ENCODE measurements around the gene CTSW. TPM values are rescaled to one million over a fixed set of nuclear protein-coding genes. Genes with fewer than 3 reads are reported as not detected.

The CTSW gene
- total RNA-seq, 2 donors from 2014 or later = 0.33 to 0.78 TPM

DNA sequence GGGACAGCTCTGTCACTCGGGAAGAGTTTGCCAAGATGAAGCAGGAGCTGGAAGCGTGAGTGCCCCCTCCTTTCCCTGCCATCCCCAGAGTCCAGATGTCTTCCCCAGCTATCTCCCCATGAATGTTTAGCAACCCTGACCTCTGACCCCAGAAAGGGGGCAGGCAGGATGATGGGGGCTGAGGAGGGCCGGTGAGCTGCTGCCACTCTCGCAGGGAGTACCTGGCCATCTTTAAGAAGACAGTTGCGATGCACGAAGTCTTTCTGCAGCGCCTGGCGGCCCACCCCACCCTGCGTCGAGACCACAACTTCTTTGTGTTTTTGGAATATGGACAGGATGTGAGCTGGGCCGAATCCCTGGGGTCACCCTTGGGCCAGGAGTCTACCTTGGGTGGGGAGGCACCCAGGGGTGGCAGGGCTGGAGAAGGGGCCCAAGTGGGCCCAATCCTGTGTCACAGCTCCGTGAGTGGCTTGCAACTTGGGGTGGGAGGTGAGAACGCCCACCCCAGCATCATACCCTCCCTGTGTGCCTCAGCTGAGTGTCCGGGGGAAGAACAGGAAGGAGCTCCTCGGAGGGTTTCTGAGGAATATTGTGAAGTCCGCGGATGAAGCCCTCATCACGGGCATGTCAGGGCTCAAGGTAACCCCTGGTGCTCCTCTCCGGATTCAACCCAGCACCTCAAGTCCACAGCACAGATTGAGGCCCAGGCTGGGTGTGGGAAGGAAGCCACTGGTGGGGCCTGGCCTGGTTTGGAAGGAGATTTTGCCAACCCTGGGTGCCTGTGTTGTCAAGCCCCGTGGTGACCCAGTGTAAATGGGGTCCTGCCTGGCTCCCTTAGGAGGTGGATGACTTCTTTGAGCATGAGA is 29.2 kb upstream of the CTSW start:
- TF ChIP-seq, protein P1, sequence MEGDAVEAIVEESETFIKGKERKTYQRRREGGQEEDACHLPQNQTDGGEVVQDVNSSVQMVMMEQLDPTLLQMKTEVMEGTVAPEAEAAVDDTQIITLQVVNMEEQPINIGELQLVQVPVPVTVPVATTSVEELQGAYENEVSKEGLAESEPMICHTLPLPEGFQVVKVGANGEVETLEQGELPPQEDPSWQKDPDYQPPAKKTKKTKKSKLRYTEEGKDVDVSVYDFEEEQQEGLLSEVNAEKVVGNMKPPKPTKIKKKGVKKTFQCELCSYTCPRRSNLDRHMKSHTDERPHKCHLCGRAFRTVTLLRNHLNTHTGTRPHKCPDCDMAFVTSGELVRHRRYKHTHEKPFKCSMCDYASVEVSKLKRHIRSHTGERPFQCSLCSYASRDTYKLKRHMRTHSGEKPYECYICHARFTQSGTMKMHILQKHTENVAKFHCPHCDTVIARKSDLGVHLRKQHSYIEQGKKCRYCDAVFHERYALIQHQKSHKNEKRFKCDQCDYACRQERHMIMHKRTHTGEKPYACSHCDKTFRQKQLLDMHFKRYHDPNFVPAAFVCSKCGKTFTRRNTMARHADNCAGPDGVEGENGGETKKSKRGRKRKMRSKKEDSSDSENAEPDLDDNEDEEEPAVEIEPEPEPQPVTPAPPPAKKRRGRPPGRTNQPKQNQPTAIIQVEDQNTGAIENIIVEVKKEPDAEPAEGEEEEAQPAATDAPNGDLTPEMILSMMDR (IDR thresholded peaks at IDR 0.05) = no peak
- TF ChIP-seq POLR2A (IDR thresholded peaks at IDR 0.05) = no peak
- no peaks in the 10 kb centered on the region for H3K27me3 ChIP-seq
- 66 to 77% methylated on average over 10 to 20 of the region's 20 CpGs for WGBS, 2 donors
- no peak overlapping the region for H3K27ac ChIP-seq
- H3K4me3 ChIP-seq = no peak overlapping the region
- peaks cover 8 to 20% of the 10 kb centered on the region in 2 donors for H3K36me3 ChIP-seq (replicated peaks in 1 of 2; ENCODE audit: insufficient read depth in 1 of 2, low read depth in 2 of 2)
- ATAC-seq (no peak), DNase-seq (no peak)
- intact Hi-C loops (cut with DNase I) = no loop called here
- no peaks in the 10 kb centered on the region for H3K9me3 ChIP-seq
- H3K4me1 ChIP-seq = peaks cover 4% of the 10 kb centered on the region

DNA sequence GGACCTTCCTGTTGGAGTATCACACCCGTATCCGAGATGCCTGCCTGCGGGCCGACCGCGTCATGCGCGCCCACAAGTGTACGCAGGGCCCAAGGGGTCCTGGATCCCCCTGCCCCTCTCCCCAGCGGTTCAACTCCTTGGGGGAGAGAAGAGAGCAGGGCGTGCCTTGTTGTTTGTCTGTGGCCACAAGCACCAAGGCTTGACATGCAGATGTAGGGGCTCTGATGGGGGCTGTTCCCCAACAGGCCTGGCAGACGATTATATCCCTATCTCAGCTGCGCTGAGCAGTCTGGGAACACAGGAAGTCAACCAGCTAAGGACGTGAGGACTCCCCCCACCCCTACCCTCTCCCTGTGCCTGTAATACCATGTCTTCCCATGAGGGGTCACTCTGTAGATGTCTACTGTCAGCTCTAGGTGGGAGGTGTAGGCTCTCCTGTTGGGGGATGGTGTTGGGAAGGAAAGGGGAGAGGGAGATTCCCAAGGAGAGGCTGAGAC is 28.5 kb upstream of the CTSW start:
- DNase-seq = no peak
- intact Hi-C loops (cut with DNase I) = no loop called here

DNA sequence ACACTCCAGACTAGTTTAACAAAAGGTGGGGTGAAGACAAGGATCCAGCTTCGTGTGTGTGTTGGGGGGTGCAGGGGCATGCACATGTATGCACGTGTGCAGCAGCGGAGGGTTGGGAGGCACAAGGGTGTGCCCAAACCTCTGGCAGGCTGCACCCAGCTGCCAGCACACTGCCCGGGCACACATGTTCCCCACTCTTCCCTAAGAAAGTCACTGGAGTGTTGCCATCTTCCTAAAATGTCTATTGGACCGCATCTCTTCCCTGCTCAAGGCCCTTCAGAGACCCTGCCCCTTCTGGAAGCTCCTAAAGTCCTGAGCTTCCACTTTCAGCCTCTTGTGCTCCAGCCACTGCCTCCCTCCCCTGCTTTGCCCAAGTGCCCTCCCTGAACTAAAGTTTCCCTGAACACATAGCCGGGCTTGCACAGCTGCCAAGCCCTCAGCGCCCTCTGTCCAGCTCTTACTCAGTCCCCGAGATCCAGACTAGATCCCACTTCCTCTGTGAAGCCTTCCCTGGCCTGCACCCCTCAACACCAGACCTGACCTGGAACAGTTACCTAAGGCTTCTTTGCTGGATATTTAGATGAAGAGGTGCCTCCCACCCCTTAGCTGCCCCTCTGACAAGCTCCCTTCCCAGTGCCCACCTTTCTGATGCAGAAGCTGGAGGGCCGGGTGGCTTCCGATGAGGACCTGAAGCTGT is 27.7 kb upstream of the CTSW start:
- Histone ChIP-seq H3K36me3 (replicated peaks in 1 of 2; ENCODE audit: insufficient read depth in 1 of 2, low read depth in 2 of 2) (peaks cover 8 to 26% of the 10 kb centered on the region in 2 donors), H3K4me3 (no peak overlapping the region), H3K9me3 (no peaks in the 10 kb centered on the region), H3K27ac (no peak overlapping the region), H3K4me1 (peaks cover 19% of the 10 kb centered on the region), H3K27me3 (no peaks in the 10 kb centered on the region)
- intact Hi-C loops (cut with DNase I) = no loop called here
- no peak for ATAC-seq
- TF ChIP-seq, protein P1 (IDR thresholded peaks at IDR 0.05) = no peak
- no peak for TF ChIP-seq POLR2A (IDR thresholded peaks at IDR 0.05)
- no peak for DNase-seq
- WGBS, 2 donors = 92 to 96% methylated on average over 7 to 10 of the region's 10 CpGs

More for the DNA sequence above, 28.5 kb upstream of the CTSW start:
- no peak for TF ChIP-seq POLR2A (IDR thresholded peaks at IDR 0.05)
- TF ChIP-seq, protein P1 (IDR thresholded peaks at IDR 0.05) = peak in 4 of 7 experiments; percentile 17 to 38 (median 26)
- Histone ChIP-seq H3K27ac (no peak overlapping the region), H3K4me1 (peaks cover 10% of the 10 kb centered on the region), H3K36me3 (replicated peaks in 1 of 2; ENCODE audit: insufficient read depth in 1 of 2, low read depth in 2 of 2) (peaks cover 8 to 26% of the 10 kb centered on the region in 2 donors), H3K4me3 (no peak overlapping the region), H3K9me3 (no peaks in the 10 kb centered on the region), H3K27me3 (no peaks in the 10 kb centered on the region)
- ATAC-seq = no peak
- 76 to 92% methylated on average over 2 to 14 of the region's 14 CpGs for WGBS, 2 donors

DNA sequence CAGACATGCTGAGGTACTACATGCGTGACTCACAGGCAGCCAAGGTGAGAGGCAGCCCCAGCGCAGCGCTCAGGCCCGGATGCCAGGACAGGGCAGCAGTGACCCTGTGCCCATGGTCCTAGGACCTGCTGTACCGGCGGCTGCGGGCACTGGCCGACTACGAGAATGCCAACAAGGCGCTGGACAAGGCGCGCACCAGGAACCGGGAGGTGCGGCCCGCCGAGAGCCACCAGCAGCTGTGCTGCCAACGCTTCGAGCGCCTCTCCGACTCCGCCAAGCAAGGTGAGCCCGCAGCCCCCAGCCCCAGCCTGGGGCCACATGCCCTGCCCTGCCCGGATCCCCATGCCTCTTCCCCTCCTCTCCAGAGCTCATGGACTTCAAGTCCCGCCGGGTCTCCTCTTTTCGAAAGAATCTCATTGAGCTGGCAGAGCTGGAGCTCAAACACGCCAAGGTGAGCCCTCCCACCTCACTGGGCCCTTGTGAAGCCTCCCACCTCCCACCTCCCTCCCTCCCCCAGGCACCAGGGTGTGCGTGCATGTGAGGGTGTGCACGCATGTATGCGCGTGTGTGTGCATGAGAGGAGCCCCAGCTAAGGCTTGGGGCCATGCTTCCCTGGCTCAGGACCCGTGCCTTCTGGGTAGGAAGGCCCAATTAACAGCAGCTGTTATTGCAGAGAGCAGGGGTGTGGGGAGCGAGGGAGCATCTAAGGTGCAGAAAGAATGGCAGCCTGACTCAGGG is 27.0 kb upstream of the CTSW start:
- intact Hi-C loops (cut with DNase I) = no loop called here
- Histone ChIP-seq H3K4me3 (no peak overlapping the region), H3K27ac (no peak overlapping the region), H3K36me3 (replicated peaks in 1 of 2; ENCODE audit: insufficient read depth in 1 of 2, low read depth in 2 of 2) (peaks cover 8 to 26% of the 10 kb centered on the region in 2 donors), H3K9me3 (no peaks in the 10 kb centered on the region), H3K27me3 (no peaks in the 10 kb centered on the region), H3K4me1 (peaks cover 19% of the 10 kb centered on the region)
- TF ChIP-seq, protein P1 (IDR thresholded peaks at IDR 0.05) = no peak
- TF ChIP-seq POLR2A (IDR thresholded peaks at IDR 0.05) = no peak
- 97% methylated on average over 18 to 19 of the region's 33 CpGs for WGBS, 2 donors
- ATAC-seq = no peak
- peak in 1 of 4 donors; percentile 12 for DNase-seq
